Measurements from ENCODE around the gene OGFOD3. TPM values are rescaled to one million over a fixed set of nuclear protein-coding genes. Genes with fewer than 3 reads are reported as not detected.

OGFOD3 gene
- total and polyA plus RNA-seq, 9 of the 15 experiments (the other 6 are each of a cell fraction or from before 2014, with no cell fraction given), result 0.69 to 44.7 (median 18.9) TPM

DNA sequence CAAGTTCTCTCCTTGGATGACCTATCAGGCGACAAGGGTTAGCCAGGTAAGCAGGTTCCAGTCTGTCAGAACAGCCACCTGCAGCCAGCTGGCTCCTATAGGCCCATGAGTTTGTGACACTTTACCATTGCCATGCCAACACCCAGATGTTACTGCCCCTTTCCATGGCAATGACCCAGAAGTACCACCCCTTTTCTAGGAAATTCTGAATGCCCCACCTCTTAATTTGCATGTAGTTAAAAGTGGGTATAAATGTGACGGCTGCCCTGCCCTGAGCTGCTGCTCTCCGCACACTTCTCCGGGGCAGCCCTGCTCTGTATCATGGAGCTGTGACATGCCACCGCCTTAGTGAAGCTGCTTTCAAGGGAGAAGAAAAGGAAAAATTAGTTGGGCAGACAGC is 74.8 kb downstream of the OGFOD3 start (continued):
- TF ChIP-seq MTA3 (IDR thresholded peaks at IDR 0.05; ENCODE audit: borderline replicate concordance) (0 out of 2 replicates have a peak, but pooled peaks have one; percentile 47), ZNF124 (CRISPR knock-in tag; IDR thresholded peaks at IDR 0.05) (no peak), MLLT1 (IDR thresholded peaks at IDR 0.05) (peak in 1 of 2 experiments; percentile 89; a peak in 2 of 4 replicates), SUPT5H (IDR thresholded peaks at IDR 0.05) (peak; percentile 32; the same call in 1 of the 2 replicates), ZKSCAN1 (IDR thresholded peaks at IDR 0.05; ENCODE audit: low read depth, low read length) (no peak), TBP (optimal IDR thresholded peaks at IDR 0.05; ENCODE audit: low read depth, low read length) (peak; percentile 54)

- ATAC-seq (no peak), DNase-seq (ENCODE audit: extremely low read depth in 1 of 4, low spot score in 3 of 4) (no peak), FAIRE-seq (no peak)
- H3K27ac ChIP-seq (ENCODE audit: extremely low read depth, low read depth, low read length), result no peak overlapping the region
- H3K27me3 ChIP-seq (ENCODE audit: control insufficient read depth in 2 of 2, insufficient read depth in 2 of 2, low read length in 2 of 2), result no peaks in the 10 kb centered on the region
- no peak overlapping the region for H3K4me3 ChIP-seq
- in situ Hi-C loops (cut with MboI), result no loop called here
- no peak overlapping the region for H3K9ac ChIP-seq (ENCODE audit: insufficient read depth in 1 of 2, low read depth in 2 of 2, low read length in 2 of 2)
- H2AFZ ChIP-seq (ENCODE audit: low read depth, low read length), result no peak overlapping the region
- ChIA-PET POLR2A (no interaction called here), CTCF (ENCODE audit: low intra/inter-chr PET ratio) (no interaction called here)
- TF ChIP-seq NFIC (IDR thresholded peaks at IDR 0.05), result no peak
- TF ChIP-seq, protein P1, sequence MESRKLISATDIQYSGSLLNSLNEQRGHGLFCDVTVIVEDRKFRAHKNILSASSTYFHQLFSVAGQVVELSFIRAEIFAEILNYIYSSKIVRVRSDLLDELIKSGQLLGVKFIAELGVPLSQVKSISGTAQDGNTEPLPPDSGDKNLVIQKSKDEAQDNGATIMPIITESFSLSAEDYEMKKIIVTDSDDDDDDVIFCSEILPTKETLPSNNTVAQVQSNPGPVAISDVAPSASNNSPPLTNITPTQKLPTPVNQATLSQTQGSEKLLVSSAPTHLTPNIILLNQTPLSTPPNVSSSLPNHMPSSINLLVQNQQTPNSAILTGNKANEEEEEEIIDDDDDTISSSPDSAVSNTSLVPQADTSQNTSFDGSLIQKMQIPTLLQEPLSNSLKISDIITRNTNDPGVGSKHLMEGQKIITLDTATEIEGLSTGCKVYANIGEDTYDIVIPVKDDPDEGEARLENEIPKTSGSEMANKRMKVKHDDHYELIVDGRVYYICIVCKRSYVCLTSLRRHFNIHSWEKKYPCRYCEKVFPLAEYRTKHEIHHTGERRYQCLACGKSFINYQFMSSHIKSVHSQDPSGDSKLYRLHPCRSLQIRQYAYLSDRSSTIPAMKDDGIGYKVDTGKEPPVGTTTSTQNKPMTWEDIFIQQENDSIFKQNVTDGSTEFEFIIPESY (CRISPR knock-in tag; IDR thresholded peaks at IDR 0.05), result 0 out of 2 replicates have a peak, but pooled peaks have one; percentile 46
- TF ChIP-seq BACH1 (tag; IDR thresholded peaks at IDR 0.05), result no peak
- TF ChIP-seq ZNF263 (CRISPR knock-in tag; IDR thresholded peaks at IDR 0.05; ENCODE audit: borderline replicate concordance), result peak; percentile 40; the same call in 1 of the 2 replicates
- TF ChIP-seq TFAP4 (CRISPR knock-in tag; IDR thresholded peaks at IDR 0.05; ENCODE audit: borderline replicate concordance), result 0 out of 2 replicates have a peak, but pooled peaks have one; percentile 38
- H3K4me2 ChIP-seq (ENCODE audit: insufficient read depth, low read length), result no peak overlapping the region
- H3K79me2 ChIP-seq (ENCODE audit: control insufficient read depth, insufficient read depth, low read length), result no peaks in the 10 kb centered on the region; the same call in 2 of the 3 replicates
- 81% methylated on average over 13 of the region's 28 CpGs for WGBS (ENCODE audit: insufficient coverage, low coverage, missing lambda C conversion rate)
- no TSS peak for BruUV-seq (replicated peaks)
- H3K4me1 ChIP-seq (replicated peaks in 1 of 2; ENCODE audit: control insufficient read depth in 2 of 2, insufficient read depth in 2 of 2, low read length in 2 of 2), result peaks cover 50 to 69% of the 10 kb centered on the region in 2 experiments
- H3K9me3 ChIP-seq (replicated peaks; ENCODE audit: control insufficient read depth, insufficient read depth, low read depth, low read length), result peaks cover 4% of the 10 kb centered on the region
- no peaks in the 10 kb centered on the region for H3K9me1 ChIP-seq (ENCODE audit: control insufficient read depth, insufficient read depth, low read length)
- H3K36me3 ChIP-seq (ENCODE audit: control insufficient read depth, insufficient read depth, low read length), result no peaks in the 10 kb centered on the region
- intact Hi-C loops (cut with micrococcal nuclease), result loop anchor here (10.0 kb wide), 1 partner anchor 308 kb away; the partner anchor contains the start of genes DCXR and RAC3
- H4K20me1 ChIP-seq (replicated peaks; ENCODE audit: control insufficient read depth, insufficient read depth, low read length), result no peaks in the 10 kb centered on the region
These were observed 75.9 kb downstream of the OGFOD3 start for GRCh38 chr17:82342361-82343079.
